ENCODE measurements around the gene ZBTB16. TPM values are rescaled to one million over a fixed set of nuclear protein-coding genes. Genes with fewer than 3 reads are reported as not detected.

ZBTB16 gene
- total and polyA plus RNA-seq, 4 donors = 8.9 to 140 (median 34.5) TPM

- Histone ChIP-seq H3K9me3 (ENCODE audit: control insufficient read depth in 4 of 4, low read length in 3 of 4) (no peaks in the 10 kb centered on the region), H3K4me1 (ENCODE audit: control insufficient read depth in 4 of 4, insufficient read depth in 4 of 4, low read length in 3 of 4) (peaks cover 0 to 8% (median 5%) of the 10 kb centered on the region in 4 donors), H3K9ac (ENCODE audit: low read depth in 1 of 2, low read length in 2 of 2) (no peak overlapping the region), H3K27ac (ENCODE audit: low read depth in 1 of 2, low read length in 2 of 2) (no peak overlapping the region), H3K4me3 (ENCODE audit: low read depth in 1 of 3, low read length in 3 of 3) (no peak overlapping the region), H3K27me3 (ENCODE audit: control insufficient read depth in 4 of 4, insufficient read depth in 4 of 4, low read length in 3 of 4) (no peaks in the 10 kb centered on the region), H3K36me3 (ENCODE audit: control insufficient read depth in 4 of 4, insufficient read depth in 3 of 4, low read depth in 1 of 4, low read length in 3 of 4) (peaks cover 0 to 9% (median 2%) of the 10 kb centered on the region in 4 donors)
- DNase-seq (ENCODE audit: low spot score) = no peak
- TF ChIP-seq MAX (IDR thresholded peaks at IDR 0.05) (no peak), YY1 (IDR thresholded peaks at IDR 0.05) (no peak), EGR1 (IDR thresholded peaks at IDR 0.05; ENCODE audit: low read depth in 2 of 2) (no peak), SP1 (IDR thresholded peaks at IDR 0.05) (no peak), FOXA2 (IDR thresholded peaks at IDR 0.05) (no peak), JUND (IDR thresholded peaks at IDR 0.05) (no peak), RAD21 (IDR thresholded peaks at IDR 0.05) (no peak), GABPA (IDR thresholded peaks at IDR 0.05 in 1 of 2, conservative IDR thresholded peaks at IDR 0.05 in 1 of 2) (no peak), TAF1 (conservative IDR thresholded peaks at IDR 0.05) (no peak), HNF4G (IDR thresholded peaks at IDR 0.05) (no peak), HNF4A (conservative IDR thresholded peaks at IDR 0.05) (no peak), RXRA (IDR thresholded peaks at IDR 0.05) (no peak), FOXA1 (IDR thresholded peaks at IDR 0.05) (no peak), REST (IDR thresholded peaks at IDR 0.05) (no peak), ATF3 (IDR thresholded peaks at IDR 0.05) (no peak), CTCF (IDR thresholded peaks at IDR 0.05; ENCODE audit: low read depth, low read length, missing input control) (no peak), ZBTB33 (IDR thresholded peaks at IDR 0.05) (no peak), NR2F2 (IDR thresholded peaks at IDR 0.05) (no peak)
- WGBS = 75% methylated on average over 2 of the region's 2 CpGs
Observed at GRCh38 chr11:114216796-114217180, 157.3 kb downstream of the ZBTB16 start.

All from liver (tissue), 9 donors.